ENCODE results near the gene GP1BA. TPM values are rescaled to one million over a fixed set of nuclear protein-coding genes. Genes with fewer than 3 reads are reported as not detected.
"Not testable (repeated sequence)": the region's sequence is repeated elsewhere in the genome, so short reads cannot be mapped to it uniquely, and the experiment has no call there.

GP1BA gene
- total RNA-seq, 1 donor from 2014 or later, result not detected

DNA sequence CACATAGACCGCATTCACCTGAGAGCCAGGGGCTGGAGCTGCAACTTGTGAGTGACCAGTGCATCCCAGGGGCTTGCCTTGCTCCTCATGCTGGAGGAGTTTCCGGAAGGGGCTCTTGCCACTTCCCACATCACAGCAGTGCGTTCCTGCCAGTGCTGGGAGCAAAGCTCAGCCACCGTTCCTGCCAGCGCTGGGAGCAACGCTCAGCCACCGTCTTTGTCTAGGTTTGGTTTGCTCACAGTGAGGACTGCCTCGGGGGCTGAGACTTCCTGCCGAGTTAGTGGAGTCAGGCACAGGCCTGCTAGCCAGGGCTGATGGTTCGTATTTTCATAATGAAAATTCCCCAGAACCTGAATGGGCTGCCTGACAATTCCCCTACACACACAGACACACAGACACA, 23.8 kb upstream of the GP1BA start:
- Mint-ChIP-seq H3K4me3 (ENCODE audit: low read depth) (no peak overlapping the region), H3K9me3 (no peaks in the 10 kb centered on the region), H3K27ac (no peak overlapping the region), H3K27me3 (ENCODE audit: low read depth) (peaks cover 3% of the 10 kb centered on the region), H3K36me3 (ENCODE audit: low read depth) (no peaks in the 10 kb centered on the region), H3K4me1 (ENCODE audit: low read depth) (peaks cover 4% of the 10 kb centered on the region)
- no peak for DNase-seq (ENCODE audit: low spot score)
- intact Hi-C loops (cut with micrococcal nuclease), result loop anchor here (2.0 to 10.0 kb wide), 3 partner anchors 36 to 204 kb away; partner anchors contain the start of genes PELP1 and SPAG7

- Mint-ChIP-seq H3K27ac (no peak overlapping the region), H3K4me1 (ENCODE audit: low read depth) (no peaks in the 10 kb centered on the region), H3K36me3 (ENCODE audit: low read depth) (no peaks in the 10 kb centered on the region), H3K27me3 (ENCODE audit: low read depth) (peaks cover 3% of the 10 kb centered on the region), H3K4me3 (ENCODE audit: low read depth) (no peak overlapping the region), H3K9me3 (no peaks in the 10 kb centered on the region)
- intact Hi-C loops (cut with micrococcal nuclease), result loop anchor here (1.0 to 10.0 kb wide), 5 partner anchors 30 to 204 kb away; partner anchors contain the start of genes PELP1 and SPAG7
- peak; percentile 72 for DNase-seq (ENCODE audit: low spot score)
These were observed 23.2 kb upstream of the GP1BA start for GRCh38 chr17:4908711-4909496.

GRCh38 chr17:4913994-4914393, 18.1 kb upstream of the GP1BA start:
- H3K36me3 Mint-ChIP-seq (ENCODE audit: low read depth), result no peaks in the 10 kb centered on the region
- no peak for DNase-seq (ENCODE audit: low spot score)
- no peak overlapping the region for H3K27ac Mint-ChIP-seq
- H3K4me3 Mint-ChIP-seq (ENCODE audit: low read depth), result no peak overlapping the region
- H3K9me3 Mint-ChIP-seq, result no peaks in the 10 kb centered on the region
- no peaks in the 10 kb centered on the region for H3K4me1 Mint-ChIP-seq (ENCODE audit: low read depth)
- H3K27me3 Mint-ChIP-seq (ENCODE audit: low read depth), result peaks cover 3% of the 10 kb centered on the region
- intact Hi-C loops (cut with micrococcal nuclease), result no loop called here

GRCh38 chr17:4914551-4914950, 17.5 kb upstream of the GP1BA start:
- H3K4me3 Mint-ChIP-seq (ENCODE audit: low read depth); DNase-seq (ENCODE audit: low spot score); H3K9me3 Mint-ChIP-seq; H3K4me1 Mint-ChIP-seq (ENCODE audit: low read depth); H3K27me3 Mint-ChIP-seq (ENCODE audit: low read depth); intact Hi-C loops (cut with micrococcal nuclease); H3K27ac Mint-ChIP-seq; H3K36me3 Mint-ChIP-seq (ENCODE audit: low read depth): not testable (repeated sequence)

DNA sequence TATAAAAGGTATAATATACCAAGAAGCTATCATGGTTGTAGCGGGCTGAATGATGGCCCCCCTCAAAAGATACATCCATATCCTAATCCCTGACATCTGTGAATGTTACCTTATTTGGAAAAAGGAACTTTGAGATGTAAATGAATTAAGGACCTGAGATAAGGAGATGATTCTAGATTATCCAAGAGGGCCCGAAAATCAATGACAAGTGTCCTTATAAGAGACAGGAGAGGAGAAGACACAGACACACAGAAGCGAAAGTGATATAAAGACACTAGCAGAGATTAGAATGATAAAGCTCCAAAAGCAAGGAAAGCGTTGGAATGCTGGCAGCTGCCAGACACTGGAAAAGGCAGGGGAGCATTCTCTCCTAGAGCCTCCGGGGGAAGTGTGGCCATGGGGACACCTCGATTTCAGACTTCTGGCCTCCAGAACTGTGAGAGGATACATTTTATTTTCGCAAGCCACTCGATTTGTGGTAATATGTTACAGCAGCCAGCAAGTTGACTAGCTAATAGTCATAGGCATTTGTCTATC, 12.5 kb upstream of the GP1BA start:
- H3K36me3 Mint-ChIP-seq (ENCODE audit: low read depth), result peaks cover 4% of the 10 kb centered on the region
- intact Hi-C loops (cut with micrococcal nuclease), result no loop called here
- no peak overlapping the region for H3K4me3 Mint-ChIP-seq (ENCODE audit: low read depth)
- no peaks in the 10 kb centered on the region for H3K4me1 Mint-ChIP-seq (ENCODE audit: low read depth)
- no peak for DNase-seq (ENCODE audit: low spot score)
- H3K9me3 Mint-ChIP-seq, result no peaks in the 10 kb centered on the region
- H3K27ac Mint-ChIP-seq, result no peak overlapping the region
- H3K27me3 Mint-ChIP-seq (ENCODE audit: low read depth), result no peaks in the 10 kb centered on the region

GRCh38 chr17:4920351-4921048, 11.6 kb upstream of the GP1BA start:
- no peak for DNase-seq (ENCODE audit: low spot score)
- intact Hi-C loops (cut with micrococcal nuclease), result no loop called here
- H3K4me1 Mint-ChIP-seq (ENCODE audit: low read depth), result no peaks in the 10 kb centered on the region
- H3K36me3 Mint-ChIP-seq (ENCODE audit: low read depth), result peaks cover 5% of the 10 kb centered on the region
- H3K27ac Mint-ChIP-seq, result no peak overlapping the region
- no peaks in the 10 kb centered on the region for H3K9me3 Mint-ChIP-seq
- H3K4me3 Mint-ChIP-seq (ENCODE audit: low read depth), result no peak overlapping the region
- H3K27me3 Mint-ChIP-seq (ENCODE audit: low read depth), result no peaks in the 10 kb centered on the region

DNA sequence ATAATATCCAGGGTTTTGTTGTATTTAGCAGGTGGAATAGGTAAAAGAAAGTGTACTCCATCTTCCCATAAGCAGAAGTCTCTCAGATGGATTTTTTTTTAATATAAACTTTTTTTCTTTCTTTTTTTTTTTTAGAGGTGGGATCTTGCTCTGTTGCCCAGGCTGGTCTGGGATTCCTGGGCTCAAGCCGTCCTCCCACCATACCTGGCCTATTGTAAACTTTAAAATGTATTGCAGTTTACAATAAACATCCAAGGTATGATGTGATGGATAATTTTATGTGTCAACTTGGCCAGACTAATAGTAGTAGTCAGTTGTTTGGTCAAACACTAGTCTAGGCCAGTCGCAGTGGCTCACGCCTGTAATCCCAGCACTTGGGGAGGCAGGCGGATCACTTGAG, 10.8 kb upstream of the GP1BA start:
- no peak overlapping the region for H3K27ac Mint-ChIP-seq
- no peak for DNase-seq (ENCODE audit: low spot score)
- peaks cover under 1% of the 10 kb centered on the region for H3K4me1 Mint-ChIP-seq (ENCODE audit: low read depth)
- H3K36me3 Mint-ChIP-seq (ENCODE audit: low read depth), result peaks cover 6% of the 10 kb centered on the region
- H3K9me3 Mint-ChIP-seq, result no peaks in the 10 kb centered on the region
- no peaks in the 10 kb centered on the region for H3K27me3 Mint-ChIP-seq (ENCODE audit: low read depth)
- H3K4me3 Mint-ChIP-seq (ENCODE audit: low read depth), result no peak overlapping the region
- intact Hi-C loops (cut with micrococcal nuclease), result no loop called here

DNA sequence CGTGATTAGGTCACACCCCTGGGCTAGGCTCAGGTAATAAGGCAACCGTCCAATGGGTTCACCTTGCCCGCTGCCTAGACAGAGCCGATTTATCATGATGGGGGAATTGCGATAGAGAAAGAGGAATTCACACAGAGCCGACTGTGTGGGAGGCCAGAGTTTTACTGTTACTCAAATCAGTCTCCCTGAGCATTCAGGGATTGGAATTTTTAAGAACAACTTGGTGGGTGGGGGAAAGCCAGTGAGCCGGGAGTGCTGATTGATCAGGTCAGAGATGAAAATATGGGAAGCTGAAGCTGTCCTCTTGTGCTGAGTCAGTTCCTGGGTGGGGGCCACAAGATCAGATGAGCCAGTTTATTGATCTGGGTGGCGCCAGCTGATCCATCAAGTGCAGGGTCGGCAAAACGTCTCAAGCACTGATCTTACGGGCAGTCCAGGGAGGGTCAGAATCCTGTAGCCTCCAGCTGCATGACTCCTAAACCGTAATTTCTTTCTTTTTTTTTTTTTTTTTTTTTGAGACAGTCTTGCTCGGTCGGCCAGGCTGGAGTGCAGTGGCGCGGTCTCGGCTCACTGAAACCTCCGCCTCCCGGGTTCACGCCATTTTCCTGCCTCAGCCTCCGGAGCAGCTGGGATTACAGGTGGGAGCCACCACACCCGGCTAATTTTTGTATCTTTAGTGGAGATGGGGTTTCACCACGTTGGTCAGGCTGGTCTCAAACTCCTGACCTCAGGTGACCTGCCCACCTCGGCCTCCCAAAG, 5.3 kb upstream of the GP1BA start:
- H3K27ac Mint-ChIP-seq, result peak overlapping the region; percentile 29
- H3K4me3 Mint-ChIP-seq (ENCODE audit: low read depth), result not testable (repeated sequence)

DNA sequence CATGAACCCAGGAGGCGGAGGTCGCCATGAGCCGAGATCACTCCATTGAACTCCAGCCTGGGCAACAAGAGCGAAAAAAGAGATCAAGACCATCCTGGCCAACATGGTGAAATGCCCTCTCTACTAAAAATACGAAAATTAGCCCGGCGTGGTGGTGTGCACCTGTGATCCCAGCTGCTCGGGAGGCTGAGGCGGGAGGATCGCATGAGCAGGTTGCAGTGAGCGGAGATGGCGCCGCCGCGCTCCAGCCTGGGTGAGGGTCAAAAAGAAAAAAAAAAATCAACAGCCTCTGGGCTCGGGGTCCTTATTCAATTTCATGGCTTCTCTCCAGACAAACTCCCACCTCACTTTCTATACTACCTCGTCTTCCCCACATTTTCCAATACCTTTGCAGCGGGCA, 3.2 kb upstream of the GP1BA start:
- intact Hi-C loops (cut with micrococcal nuclease), result no loop called here
- no peaks in the 10 kb centered on the region for H3K9me3 Mint-ChIP-seq
- H3K4me1 Mint-ChIP-seq (ENCODE audit: low read depth), result peaks cover 8% of the 10 kb centered on the region
- no peak for DNase-seq (ENCODE audit: low spot score)
- H3K4me3 Mint-ChIP-seq (ENCODE audit: low read depth), result no peak overlapping the region
- no peak overlapping the region for H3K27ac Mint-ChIP-seq
- H3K36me3 Mint-ChIP-seq (ENCODE audit: low read depth), result peaks cover 33% of the 10 kb centered on the region
- no peaks in the 10 kb centered on the region for H3K27me3 Mint-ChIP-seq (ENCODE audit: low read depth)

More for the DNA sequence above, 5.3 kb upstream of the GP1BA start:
- H3K9me3 Mint-ChIP-seq; intact Hi-C loops (cut with micrococcal nuclease); H3K27me3 Mint-ChIP-seq (ENCODE audit: low read depth); H3K4me1 Mint-ChIP-seq (ENCODE audit: low read depth); DNase-seq (ENCODE audit: low spot score): not testable (repeated sequence)
- H3K36me3 Mint-ChIP-seq (ENCODE audit: low read depth), result peaks cover 33% of the 10 kb centered on the region

GRCh38 chr17:4932756-4933155, 679 bp downstream of the GP1BA start:
- Mint-ChIP-seq H3K36me3 (ENCODE audit: low read depth) (peaks cover 40% of the 10 kb centered on the region), H3K4me1 (ENCODE audit: low read depth) (peaks cover 16% of the 10 kb centered on the region), H3K27me3 (ENCODE audit: low read depth) (no peaks in the 10 kb centered on the region), H3K9me3 (no peaks in the 10 kb centered on the region), H3K27ac (no peak overlapping the region), H3K4me3 (ENCODE audit: low read depth) (no peak overlapping the region)
- no peak for DNase-seq (ENCODE audit: low spot score)
- intact Hi-C loops (cut with micrococcal nuclease), result no loop called here

DNA sequence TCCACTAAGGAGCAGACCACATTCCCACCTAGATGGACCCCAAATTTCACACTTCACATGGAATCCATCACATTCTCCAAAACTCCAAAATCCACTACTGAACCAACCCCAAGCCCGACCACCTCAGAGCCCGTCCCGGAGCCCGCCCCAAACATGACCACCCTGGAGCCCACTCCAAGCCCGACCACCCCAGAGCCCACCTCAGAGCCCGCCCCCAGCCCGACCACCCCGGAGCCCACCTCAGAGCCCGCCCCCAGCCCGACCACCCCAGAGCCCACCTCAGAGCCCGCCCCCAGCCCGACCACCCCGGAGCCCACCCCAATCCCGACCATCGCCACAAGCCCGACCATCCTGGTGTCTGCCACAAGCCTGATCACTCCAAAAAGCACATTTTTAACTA, 1.6 kb downstream of the GP1BA start:
- H3K4me3 Mint-ChIP-seq (ENCODE audit: low read depth), result no peak overlapping the region
- intact Hi-C loops (cut with micrococcal nuclease), result no loop called here
- DNase-seq (ENCODE audit: low spot score), result no peak
- no peaks in the 10 kb centered on the region for H3K9me3 Mint-ChIP-seq
- H3K4me1 Mint-ChIP-seq (ENCODE audit: low read depth), result peaks cover 22% of the 10 kb centered on the region
- no peaks in the 10 kb centered on the region for H3K27me3 Mint-ChIP-seq (ENCODE audit: low read depth)
- H3K27ac Mint-ChIP-seq, result no peak overlapping the region
- H3K36me3 Mint-ChIP-seq (ENCODE audit: low read depth), result peaks cover 43% of the 10 kb centered on the region

DNA sequence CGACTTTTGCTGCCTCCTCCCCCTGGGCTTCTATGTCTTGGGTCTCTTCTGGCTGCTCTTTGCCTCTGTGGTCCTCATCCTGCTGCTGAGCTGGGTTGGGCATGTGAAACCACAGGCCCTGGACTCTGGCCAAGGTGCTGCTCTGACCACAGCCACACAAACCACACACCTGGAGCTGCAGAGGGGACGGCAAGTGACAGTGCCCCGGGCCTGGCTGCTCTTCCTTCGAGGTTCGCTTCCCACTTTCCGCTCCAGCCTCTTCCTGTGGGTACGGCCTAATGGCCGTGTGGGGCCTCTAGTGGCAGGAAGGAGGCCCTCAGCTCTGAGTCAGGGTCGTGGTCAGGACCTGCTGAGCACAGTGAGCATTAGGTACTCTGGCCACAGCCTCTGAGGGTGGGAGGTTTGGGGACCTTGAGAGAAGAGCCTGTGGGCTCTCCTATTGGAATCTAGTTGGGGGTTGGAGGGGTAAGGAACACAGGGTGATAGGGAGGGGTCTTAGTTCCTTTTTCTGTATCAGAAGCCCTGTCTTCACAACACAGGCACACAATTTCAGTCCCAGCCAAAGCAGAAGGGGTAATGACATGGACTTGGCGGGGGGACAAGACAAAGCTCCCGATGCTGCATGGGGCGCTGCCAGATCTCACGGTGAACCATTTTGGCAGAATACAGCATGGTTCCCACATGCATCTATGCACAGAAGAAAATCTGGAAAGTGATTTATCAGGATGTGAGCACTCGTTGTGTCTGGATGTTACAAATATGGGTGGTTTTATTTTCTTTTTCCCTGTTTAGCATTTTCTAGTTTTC, 2.3 kb downstream of the GP1BA start:
- Mint-ChIP-seq H3K27ac (peak overlapping the region; percentile 40), H3K4me3 (ENCODE audit: low read depth) (no peak overlapping the region), H3K36me3 (ENCODE audit: low read depth) (peaks cover 42% of the 10 kb centered on the region), H3K4me1 (ENCODE audit: low read depth) (peaks cover 26% of the 10 kb centered on the region), H3K27me3 (ENCODE audit: low read depth) (no peaks in the 10 kb centered on the region), H3K9me3 (no peaks in the 10 kb centered on the region)
- intact Hi-C loops (cut with micrococcal nuclease), result no loop called here
- DNase-seq (ENCODE audit: low spot score), result no peak
